HepG2 (cell line): ENCODE measurements around the gene PFDN5. TPM values are rescaled to one million over a fixed set of nuclear protein-coding genes. Genes with fewer than 3 reads are reported as not detected.

Experiments used
- BRD4 ChIP-seq: sonication (generic); formaldehyde crosslinking; IDR thresholded peaks from 2 replicates; pipeline ENCODE4 v1.4.0; 2020; ENCODE audit warnings: missing genetic modification reagents
- CBX1 ChIP-seq: IDR thresholded peaks from one replicate; pipeline ENCODE4 v1.6.1; 2016; ENCODE audit warnings: antibody characterized with exemption, low read depth
- CBX5 ChIP-seq: sonication (generic); formaldehyde crosslinking; IDR thresholded peaks from 2 replicates; pipeline ENCODE4 v1.4.0; 2020; ENCODE audit warnings: missing genetic modification reagents, borderline replicate concordance
- E2F2 ChIP-seq: sonication (generic); formaldehyde crosslinking; IDR thresholded peaks from 2 replicates; pipeline ENCODE4 v1.4.0; 2020; ENCODE audit warnings: missing genetic modification reagents, borderline replicate concordance
- FOXC1 ChIP-seq: sonication (generic); formaldehyde crosslinking; IDR thresholded peaks from 2 replicates; pipeline ENCODE4 v1.8.0; 2022; ENCODE audit warnings: mild to moderate bottlenecking, missing genetic modification reagents, borderline replicate concordance
- GATAD1 ChIP-seq: IDR thresholded peaks from 2 replicates; pipeline ENCODE4 v1.6.1; 2016; ENCODE audit warnings: missing genetic modification reagents, missing compliant biosample characterization
- IRF2 ChIP-seq: IDR thresholded peaks from 2 replicates; pipeline ENCODE4 v1.6.1; 2018; ENCODE audit warnings: missing genetic modification reagents, missing compliant biosample characterization
- KAT7 ChIP-seq: IDR thresholded peaks from 2 replicates; pipeline ENCODE4 v1.6.1; 2018; ENCODE audit warnings: borderline replicate concordance, missing compliant biosample characterization
- KMT2B ChIP-seq: IDR thresholded peaks from 2 replicates; pipeline ENCODE4 v1.6.1; 2016; ENCODE audit warnings: missing genetic modification reagents, missing compliant biosample characterization
- MAZ ChIP-seq, 2 experiments: sonication (generic) in 1 of 2; formaldehyde crosslinking in 1 of 2; IDR thresholded peaks; 2 replicates each; pipeline versions ENCODE4 v1.5.0 to v1.6.1; 2012 to 2020; ENCODE audit warnings: low read depth in 2 of 2, mild to moderate bottlenecking in 2 of 2, borderline replicate concordance in 1 of 2, improper control_type of control experiment in 1 of 2, low read length in 1 of 2, missing genetic modification reagents in 1 of 2, moderate library complexity in 1 of 2
- MIXL1 ChIP-seq: IDR thresholded peaks from 2 replicates; pipeline ENCODE4 v1.6.1; 2016
- NKX3-1 ChIP-seq: sonication (generic); formaldehyde crosslinking; IDR thresholded peaks from 2 replicates; pipeline ENCODE4 v1.5.0; 2020; ENCODE audit warnings: missing genetic modification reagents
- POLR2G ChIP-seq: fragments of 200-400 bp; formaldehyde crosslinking; IDR thresholded peaks from 2 replicates; pipeline ENCODE4 v1.6.1; 2018; ENCODE audit warnings: mild to moderate bottlenecking, low read depth, low read length, moderate library complexity
- RFX3 ChIP-seq: IDR thresholded peaks from 2 replicates; pipeline ENCODE4 v1.6.1; 2016; ENCODE audit warnings: missing biosample characterization, missing genetic modification reagents
- RFX5 ChIP-seq: IDR thresholded peaks from 2 replicates; pipeline ENCODE4 v1.6.1; 2011; ENCODE audit warnings: low read depth, low read length, improper control_type of control experiment
- SALL2 ChIP-seq: sonication (generic); formaldehyde crosslinking; IDR thresholded peaks from 2 replicates; pipeline ENCODE4 v1.8.1; 2023; ENCODE audit warnings: mild to moderate bottlenecking, missing genetic modification reagents, inconsistent platforms
- SP5 ChIP-seq: IDR thresholded peaks from 2 replicates; pipeline ENCODE4 v1.6.1; 2016; ENCODE audit warnings: low read depth, borderline replicate concordance
- STAG1 ChIP-seq: sonication (generic); formaldehyde crosslinking; IDR thresholded peaks from 2 replicates; pipeline ENCODE4 v1.4.0; 2020; ENCODE audit warnings: missing genetic modification reagents
- TGIF2 ChIP-seq: IDR thresholded peaks from 2 replicates; pipeline ENCODE4 v1.6.1; 2016; ENCODE audit warnings: control low read depth, missing compliant biosample characterization
- WIZ ChIP-seq: sonication (generic); formaldehyde crosslinking; IDR thresholded peaks from 2 replicates; pipeline ENCODE4 v1.5.1; 2020; ENCODE audit warnings: mild to moderate bottlenecking, missing genetic modification reagents
- YEATS2 ChIP-seq: sonication (generic); formaldehyde crosslinking; IDR thresholded peaks from 2 replicates; pipeline ENCODE4 v1.4.0; 2020; ENCODE audit warnings: missing genetic modification reagents, borderline replicate concordance
- ZBTB21 ChIP-seq: sonication (generic); formaldehyde crosslinking; IDR thresholded peaks from 2 replicates; pipeline ENCODE4 v1.4.0; 2020; ENCODE audit warnings: missing genetic modification reagents
- ZNF143 ChIP-seq: sonication (generic); formaldehyde crosslinking; IDR thresholded peaks from 2 replicates; pipeline ENCODE4 v1.4.0; 2020; ENCODE audit warnings: missing genetic modification reagents
- ZNF790 ChIP-seq: sonication (generic); formaldehyde crosslinking; IDR thresholded peaks from 2 replicates; pipeline ENCODE4 v1.8.0; 2022; ENCODE audit warnings: missing genetic modification reagents, mild to moderate bottlenecking, borderline replicate concordance
- ZNF891 ChIP-seq: sonication (generic); formaldehyde crosslinking; IDR thresholded peaks from 2 replicates; pipeline ENCODE4 v1.5.0; 2020; ENCODE audit warnings: mild to moderate bottlenecking, missing genetic modification reagents
- polyA plus RNA-seq, 8 experiments: library from polyadenylated mRNA; depleted of rRNA in 3 of 8; stranded (reverse) in 7 of 8; unstranded in 1 of 8; fragments of >200 nt; fragmentation: Illumina TruSeq in 4 of 8; extraction: Trizol in 4 of 8; gene quantifications; 2 replicates each; pipeline versions ENCODE4 v1.2.1 to v1.2.3, GENCODE V29; 2011 to 2016; ENCODE audit warnings: low read depth in 4 of 8, missing spikeins in 1 of 8, mixed read lengths in 1 of 8; ENCODE audit not compliant: insufficient read depth in 1 of 8
- total RNA-seq, 5 experiments: library from RNA; depleted of rRNA; stranded (reverse); fragments of >200 nt; fragmentation: Illumina TruSeq; extraction: Trizol; gene quantifications; 2 replicates each; pipeline ENCODE4 v1.2.3, GENCODE V29; 2016; ENCODE audit warnings: low read depth in 1 of 5
- TF ChIP-seq, protein P1 (sequence below): sonication (generic); formaldehyde crosslinking; IDR thresholded peaks from 2 replicates; pipeline ENCODE4 v1.4.0; 2020; ENCODE audit warnings: mild to moderate bottlenecking, missing genetic modification reagents

Gene PFDN5
- total and polyA plus RNA-seq, 2 of the 13 experiments (the other 11 are each of a cell fraction or from before 2014, with no cell fraction given) = 449 to 462 TPM

DNA sequence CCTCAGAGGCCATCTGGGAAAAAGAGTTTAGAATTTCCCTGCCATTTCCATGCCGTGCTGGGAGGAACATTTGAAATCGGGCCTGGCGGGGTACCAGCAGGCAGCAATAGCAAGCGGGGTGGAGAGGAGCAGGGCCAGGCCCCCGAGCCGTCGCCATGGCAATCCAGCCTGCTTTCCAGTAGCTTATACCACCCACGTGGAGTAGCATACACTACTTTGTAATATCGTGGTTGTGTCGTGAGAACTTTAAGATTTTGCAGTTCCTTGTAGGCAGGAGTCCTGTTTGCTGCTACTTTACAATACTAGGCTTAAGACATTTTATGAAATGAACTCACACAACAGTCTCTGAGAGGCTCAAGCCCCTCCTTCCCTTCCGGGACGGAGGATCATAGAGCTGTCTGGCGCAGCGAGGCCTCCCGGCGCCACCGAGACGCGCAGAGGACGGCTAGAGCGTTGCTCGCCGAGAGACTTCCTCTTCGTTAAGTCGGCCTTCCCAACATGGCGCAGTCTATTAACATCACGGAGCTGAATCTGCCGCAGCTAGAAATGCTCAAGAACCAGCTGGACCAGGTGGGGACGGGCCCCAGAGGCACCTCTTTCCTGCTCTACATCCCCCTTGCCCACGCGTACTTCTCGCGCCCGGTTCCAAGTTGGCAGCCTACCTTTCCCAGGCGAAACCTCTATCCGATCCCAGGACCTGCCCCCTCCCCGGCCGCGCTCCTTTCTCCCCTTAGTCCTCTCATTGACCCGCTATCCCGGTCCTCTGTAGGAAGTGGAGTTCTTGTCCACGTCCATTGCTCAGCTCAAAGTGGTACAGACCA is at the start of gene PFDN5 (continued):
- TF ChIP-seq ZNF143 (0 out of 2 replicates have a peak, but pooled peaks have one; percentile 37), CBX1 (no peak), TGIF2 (CRISPR knock-in tag) (peak; percentile 33; the same call in 1 of the 2 replicates), RFX3 (CRISPR knock-in tag) (peak; percentile 82), SP5 (CRISPR knock-in tag) (peak; percentile 38; the same call in 1 of the 2 replicates), POLR2G (peak; percentile 91), KAT7 (CRISPR knock-in tag) (peak; percentile 50; the same call in 1 of the 2 replicates), E2F2 (no peak), CBX5 (CRISPR knock-in tag) (peak; percentile 41; the same call in 1 of the 2 replicates), ZNF891 (0 out of 2 replicates have a peak, but pooled peaks have one; percentile 18), SALL2 (CRISPR knock-in tag) (peak; percentile 71; the same call in 1 of the 2 replicates), RFX5 (no peak), BRD4 (CRISPR knock-in tag) (peak; percentile 63; the same call in 1 of the 2 replicates), KMT2B (CRISPR knock-in tag) (peak; percentile 93), WIZ (CRISPR knock-in tag) (no peak), ZBTB21 (no peak), IRF2 (CRISPR knock-in tag) (peak; percentile 86; the same call in 1 of the 2 replicates), FOXC1 (peak; percentile 28; the same call in 1 of the 2 replicates), ZNF790 (CRISPR knock-in tag) (peak; percentile 62; the same call in 1 of the 2 replicates), MIXL1 (CRISPR knock-in tag) (peak; percentile 71), NKX3-1 (peak; percentile 28; the same call in 1 of the 2 replicates), YEATS2 (peak; percentile 93), MAZ (IDR thresholded peaks at IDR 0.05; ENCODE audit: borderline replicate concordance, low read depth, low read length) (0 out of 2 replicates have a peak, but pooled peaks have one; percentile 30), MAZ (CRISPR knock-in tag; IDR thresholded peaks at IDR 0.05; ENCODE audit: low read depth) (peak; percentile 36; the same call in 1 of the 2 replicates), GATAD1 (CRISPR knock-in tag) (peak; percentile 96), STAG1 (CRISPR knock-in tag) (0 out of 2 replicates have a peak, but pooled peaks have one; percentile 6)
- TF ChIP-seq, protein P1, sequence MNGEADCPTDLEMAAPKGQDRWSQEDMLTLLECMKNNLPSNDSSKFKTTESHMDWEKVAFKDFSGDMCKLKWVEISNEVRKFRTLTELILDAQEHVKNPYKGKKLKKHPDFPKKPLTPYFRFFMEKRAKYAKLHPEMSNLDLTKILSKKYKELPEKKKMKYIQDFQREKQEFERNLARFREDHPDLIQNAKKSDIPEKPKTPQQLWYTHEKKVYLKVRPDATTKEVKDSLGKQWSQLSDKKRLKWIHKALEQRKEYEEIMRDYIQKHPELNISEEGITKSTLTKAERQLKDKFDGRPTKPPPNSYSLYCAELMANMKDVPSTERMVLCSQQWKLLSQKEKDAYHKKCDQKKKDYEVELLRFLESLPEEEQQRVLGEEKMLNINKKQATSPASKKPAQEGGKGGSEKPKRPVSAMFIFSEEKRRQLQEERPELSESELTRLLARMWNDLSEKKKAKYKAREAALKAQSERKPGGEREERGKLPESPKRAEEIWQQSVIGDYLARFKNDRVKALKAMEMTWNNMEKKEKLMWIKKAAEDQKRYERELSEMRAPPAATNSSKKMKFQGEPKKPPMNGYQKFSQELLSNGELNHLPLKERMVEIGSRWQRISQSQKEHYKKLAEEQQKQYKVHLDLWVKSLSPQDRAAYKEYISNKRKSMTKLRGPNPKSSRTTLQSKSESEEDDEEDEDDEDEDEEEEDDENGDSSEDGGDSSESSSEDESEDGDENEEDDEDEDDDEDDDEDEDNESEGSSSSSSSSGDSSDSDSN = peak; percentile 66
